NCI-H69 (cell line): Measurements from ENCODE around the gene DOCK3.
"Not testable (repeated sequence)": the region's sequence is repeated elsewhere in the genome, so short reads cannot be mapped to it uniquely, and the experiment has no call there.

Experiments
- DNase-seq: peaks from one replicate; lab custom pipeline; 2025; lab: John Stamatoyannopoulos, UW

Gene DOCK3

DNA sequence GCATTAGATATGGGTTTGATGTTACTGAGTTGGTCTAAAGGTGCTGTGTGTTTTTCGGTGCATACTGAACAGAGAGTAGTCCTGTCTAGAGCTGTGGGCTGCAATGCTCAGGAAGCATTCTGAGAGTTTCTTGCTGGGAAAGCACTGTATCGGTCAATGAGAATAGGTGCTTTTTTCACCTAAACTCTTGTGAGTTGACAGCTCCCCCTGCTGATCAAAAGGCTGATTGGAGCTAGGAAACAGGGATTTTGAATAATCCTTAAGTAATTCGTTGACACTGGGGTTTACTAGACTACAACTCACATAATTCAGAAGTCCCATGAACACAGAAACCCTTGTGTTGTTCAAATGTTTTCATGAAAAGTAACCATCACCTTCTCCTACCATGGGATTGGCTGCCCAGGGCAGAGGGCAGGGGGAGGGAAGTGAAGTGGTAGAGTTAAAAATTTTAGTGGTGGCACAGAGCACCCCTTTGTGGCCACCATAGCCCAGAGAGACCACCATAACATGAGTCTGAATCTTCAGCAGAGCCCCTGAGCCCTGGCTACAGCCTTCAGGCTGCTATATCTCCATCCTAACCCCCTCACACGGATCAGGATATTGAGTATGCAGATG lies 697.3 kb downstream of the DOCK3 start:
- DNase-seq = peak; percentile 64

DNA sequence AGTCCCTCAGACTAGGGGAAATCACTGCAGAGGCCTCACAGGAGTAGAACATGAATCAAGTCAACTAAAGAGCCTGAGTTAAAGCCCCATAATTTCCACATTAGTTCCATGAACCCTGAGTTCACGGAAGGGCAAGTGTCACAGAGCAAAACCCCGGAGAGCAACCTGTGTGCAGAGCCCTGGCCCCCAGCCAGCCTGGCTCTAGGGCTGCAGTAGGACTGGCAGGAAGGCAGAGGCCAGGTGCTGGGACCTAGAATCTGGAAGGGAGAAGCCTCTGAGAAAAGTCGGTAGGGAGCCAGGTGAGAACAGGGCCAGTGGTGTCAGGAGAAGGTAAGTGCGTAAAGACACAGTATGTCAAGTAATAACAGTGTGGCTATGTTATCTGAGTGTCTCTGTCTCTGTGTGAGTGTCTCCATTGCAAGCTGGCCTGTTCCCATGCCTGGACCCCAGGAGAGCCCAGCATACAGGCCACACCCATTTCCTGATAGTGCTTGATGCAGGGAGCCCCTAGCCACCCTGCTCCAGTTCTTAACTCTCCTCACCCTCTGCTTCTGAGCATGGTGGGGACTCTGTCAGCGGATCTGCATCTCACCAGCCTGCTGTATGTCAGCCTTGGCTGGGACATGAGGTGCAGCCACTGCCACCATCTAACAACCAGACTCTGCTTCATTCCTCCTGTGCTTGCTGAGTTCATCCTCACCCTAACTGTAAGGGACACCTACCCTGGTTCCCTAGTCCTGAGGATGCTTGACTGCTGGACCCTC lies 699.1 kb downstream of the DOCK3 start:
- no peak for DNase-seq

DNA sequence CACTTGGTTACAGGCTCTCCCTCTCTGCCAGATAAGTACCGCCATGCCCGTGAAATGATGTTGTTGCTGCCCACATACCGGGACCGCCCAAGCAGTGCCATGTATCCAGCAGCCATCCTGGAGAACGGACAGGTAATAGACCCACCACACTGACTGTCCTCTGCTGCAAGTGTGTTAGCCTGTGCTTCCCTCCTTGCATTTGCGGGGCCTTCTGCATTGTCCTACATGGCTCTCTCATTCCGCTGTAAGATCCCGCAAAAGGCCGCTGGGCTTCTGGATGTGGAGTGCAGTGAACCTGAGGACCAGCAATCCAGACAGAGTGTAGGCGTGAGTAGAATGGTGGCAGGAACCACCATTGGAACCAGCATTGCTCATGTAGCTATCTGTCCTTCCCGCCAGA lies 699.7 kb downstream of the DOCK3 start:
- no peak for DNase-seq

DNA sequence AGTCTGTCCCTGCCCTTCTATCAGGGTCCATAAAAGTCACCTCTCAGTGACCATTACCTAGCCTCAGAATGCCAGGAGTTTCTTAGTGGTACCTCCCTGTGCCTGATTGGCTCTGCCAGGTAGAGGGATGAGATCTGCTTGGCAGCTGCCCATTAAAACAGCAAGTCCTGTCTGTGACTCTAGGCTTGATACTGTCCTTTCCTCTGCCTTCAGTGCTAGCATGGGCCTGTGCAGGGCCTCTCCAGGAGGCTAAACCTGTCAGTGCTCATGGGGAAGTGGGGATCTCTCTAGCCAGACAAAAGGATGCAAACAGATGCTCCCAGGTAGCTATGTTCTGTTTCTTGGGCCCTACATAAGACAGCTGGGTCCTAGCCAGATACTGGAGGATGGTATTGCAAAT lies 700.4 kb downstream of the DOCK3 start:
- DNase-seq = no peak

DNA sequence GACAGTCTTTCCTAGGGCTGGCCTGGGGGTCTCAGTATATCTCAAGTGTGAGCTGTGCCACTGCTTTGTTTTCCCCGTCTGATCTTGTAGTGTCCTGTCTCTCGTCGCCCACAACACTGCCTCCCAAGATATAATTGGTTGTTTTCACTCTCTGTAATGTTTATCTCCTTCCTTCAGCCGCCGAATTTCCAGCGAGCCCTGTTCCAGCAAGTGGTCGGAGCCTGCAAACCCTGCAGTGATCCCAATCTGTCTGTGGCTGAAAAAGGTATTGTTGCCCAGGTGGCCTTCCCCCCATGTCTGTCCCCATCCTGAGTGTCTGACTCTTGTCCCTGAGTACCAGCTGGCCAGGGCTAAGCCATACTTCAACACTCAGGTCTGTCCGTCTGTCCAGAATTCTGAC lies 700.8 kb downstream of the DOCK3 start:
- DNase-seq = no peak

DNA sequence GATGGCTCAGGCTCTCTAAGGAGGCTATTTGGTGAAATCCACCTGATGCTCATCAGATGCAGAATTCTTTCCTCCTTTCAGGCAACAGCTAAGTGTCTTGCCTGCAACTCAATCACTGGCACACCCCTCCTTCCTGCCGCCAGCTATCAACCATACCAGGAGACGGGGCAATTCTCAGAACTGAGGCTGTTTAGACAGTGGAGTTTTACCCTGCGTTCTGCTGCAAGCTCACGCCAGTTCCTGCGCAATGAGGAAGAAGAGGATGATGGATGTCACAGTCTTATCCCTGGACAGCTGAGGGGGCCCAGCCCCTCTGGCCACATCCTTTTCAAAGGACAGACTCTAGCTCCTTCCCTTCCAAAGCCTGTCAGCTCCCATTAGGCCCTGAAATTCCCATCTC lies 703.3 kb downstream of the DOCK3 start:
- no peak for DNase-seq

DNA sequence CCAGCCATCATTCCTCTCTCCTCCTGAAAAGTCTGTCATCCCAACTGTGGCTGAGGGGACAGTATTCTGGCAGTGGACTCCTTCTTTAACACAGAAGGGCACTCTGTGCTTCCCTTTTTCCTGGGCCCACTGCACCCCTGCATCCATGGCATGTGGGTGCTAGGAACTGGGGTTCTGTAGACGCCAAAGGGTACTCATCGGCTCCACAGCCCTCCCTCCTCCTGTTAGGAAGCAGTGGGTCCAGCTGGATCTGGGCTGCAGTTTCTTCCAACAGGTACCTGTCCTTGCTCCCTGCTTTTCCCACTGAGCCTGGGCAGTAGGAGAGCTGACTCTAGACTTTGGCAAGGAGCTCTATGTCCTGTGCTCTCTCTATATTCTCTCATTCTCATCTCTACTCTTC lies 704.0 kb downstream of the DOCK3 start:
- no peak for DNase-seq

DNA sequence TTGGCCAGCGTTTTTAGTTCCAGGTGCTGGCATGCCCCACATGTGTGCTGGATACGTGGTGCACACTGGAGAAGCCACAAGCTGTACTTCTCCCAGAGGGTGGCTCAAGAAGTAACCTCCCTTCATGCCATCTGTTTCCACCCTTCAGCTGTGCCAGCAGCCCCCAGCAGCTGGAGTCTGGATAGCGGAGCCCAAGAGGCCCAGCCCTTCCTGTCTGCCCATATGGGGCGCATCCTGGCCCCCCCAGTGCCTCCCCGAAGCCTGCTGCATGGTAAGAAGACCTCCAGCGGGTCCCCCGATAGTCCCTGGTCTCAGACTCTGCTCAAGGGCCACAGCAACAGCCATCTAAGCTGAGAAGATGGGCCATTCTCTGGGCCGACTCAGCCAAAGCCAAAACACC lies 704.6 kb downstream of the DOCK3 start:
- DNase-seq = peak; percentile 52

DNA sequence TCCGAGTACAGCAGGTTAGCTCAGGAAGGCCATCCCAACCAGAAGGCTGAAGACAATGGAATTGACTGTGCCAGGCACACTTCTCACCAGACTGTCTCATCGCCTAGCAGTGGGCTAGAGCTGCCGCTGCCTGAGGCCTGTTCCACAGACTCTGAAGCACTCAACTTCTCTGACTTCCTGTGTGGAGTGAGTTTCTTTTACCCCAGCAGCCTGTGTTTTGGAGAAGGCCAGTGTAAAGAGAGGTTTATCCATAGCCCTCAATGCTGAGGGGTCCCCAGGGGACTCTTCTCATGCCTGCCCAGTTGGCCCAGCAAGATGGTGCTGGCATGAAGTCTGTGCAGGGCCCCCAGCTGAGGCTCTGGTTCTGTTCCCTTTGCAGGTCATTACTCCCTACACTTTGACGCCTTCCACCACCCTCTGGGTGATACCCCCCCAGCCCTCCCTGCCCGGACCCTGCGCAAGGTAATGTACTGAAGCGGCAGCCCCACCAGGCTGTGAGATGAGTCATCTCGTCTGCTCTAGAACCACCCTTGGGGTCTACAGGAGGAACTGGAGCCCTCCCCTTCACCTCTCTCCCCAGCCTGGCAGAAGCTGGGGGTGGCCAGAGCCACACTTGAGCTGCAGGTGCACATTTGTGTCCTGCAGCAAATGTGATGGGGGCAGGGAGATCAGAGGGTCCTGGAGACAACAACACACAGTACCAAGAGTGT lies 705.2 kb downstream of the DOCK3 start:
- DNase-seq = no peak

DNA sequence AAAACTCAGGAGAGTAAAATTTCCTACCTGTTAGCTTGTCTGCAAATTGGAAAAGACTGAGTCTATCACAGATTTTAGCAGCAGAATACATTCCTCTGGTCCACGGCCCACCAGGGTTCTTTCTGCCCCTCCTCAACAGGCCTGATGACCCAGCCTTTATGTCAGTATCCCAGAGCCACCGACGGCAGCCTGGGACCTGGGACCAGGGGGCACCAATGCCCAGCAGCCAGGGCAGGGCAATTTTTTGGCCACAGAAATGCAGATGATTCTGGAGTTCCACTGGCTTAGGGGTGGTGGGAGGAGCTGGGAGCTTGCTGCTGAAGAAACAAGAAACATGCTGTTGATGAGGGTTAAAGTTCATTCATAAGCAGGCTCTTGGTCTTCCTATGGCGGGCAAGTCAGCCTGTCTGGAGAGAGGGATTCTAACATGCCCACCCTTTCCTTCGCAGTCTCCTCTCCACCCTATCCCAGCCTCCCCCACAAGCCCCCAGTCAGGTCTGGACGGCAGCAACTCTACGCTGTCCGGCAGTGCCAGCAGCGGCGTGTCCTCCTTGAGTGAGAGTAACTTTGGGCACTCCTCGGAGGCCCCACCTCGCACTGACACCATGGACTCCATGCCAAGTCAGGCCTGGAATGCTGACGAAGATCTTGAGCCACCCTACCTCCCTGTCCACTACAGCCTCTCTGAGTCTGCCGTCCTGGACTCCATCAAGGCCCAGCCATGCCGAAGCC lies 706.0 kb downstream of the DOCK3 start:
- DNase-seq = no peak

DNA sequence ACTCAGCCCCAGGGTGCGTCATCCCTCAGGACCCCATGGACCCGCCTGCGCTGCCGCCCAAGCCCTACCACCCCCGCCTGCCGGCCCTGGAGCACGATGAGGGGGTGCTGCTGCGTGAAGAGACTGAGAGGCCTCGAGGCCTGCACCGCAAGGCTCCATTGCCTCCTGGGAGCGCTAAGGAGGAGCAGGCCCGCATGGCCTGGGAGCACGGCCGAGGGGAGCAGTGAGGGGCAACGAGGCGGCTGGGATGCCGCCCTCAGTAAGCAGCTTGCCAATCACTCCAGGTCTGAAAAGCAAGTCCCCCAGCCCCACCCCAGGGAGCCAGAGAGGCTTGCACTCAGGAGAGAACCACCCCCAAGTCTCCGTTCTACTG lies 706.6 kb downstream of the DOCK3 start:
- no peak for DNase-seq

DNA sequence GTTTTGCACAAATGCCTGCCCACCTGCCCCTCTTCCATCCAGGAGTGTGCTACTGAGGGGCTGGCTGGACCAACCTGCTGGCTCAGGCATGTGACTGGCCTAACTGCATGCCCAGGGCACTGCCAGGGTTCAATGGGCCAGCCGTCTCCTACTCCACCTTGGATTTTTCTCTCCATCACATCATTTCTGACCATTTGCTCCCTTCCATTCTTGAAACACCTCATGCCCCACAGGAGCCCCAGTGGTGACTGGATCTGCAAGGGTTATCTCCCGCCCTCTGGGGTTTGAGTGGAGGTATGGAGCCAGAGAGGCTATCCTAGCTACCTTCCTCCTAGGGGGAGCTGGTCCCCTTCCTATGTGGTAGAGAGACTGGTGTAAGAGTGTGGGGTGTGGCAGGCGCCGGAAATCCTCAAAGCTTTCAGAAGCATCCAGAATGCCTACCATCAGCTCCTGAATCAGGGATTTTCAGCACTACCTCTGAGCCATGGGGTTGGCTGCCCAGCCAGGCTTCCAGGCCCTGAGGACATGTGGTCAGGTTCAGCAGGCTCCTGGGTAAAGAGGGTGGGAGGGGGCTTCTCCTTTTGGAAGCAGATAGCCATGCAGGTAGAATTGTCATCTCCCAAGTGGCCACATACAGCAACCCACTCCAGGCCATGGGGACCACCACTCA lies 707.5 kb downstream of the DOCK3 start:
- no peak for DNase-seq

DNA sequence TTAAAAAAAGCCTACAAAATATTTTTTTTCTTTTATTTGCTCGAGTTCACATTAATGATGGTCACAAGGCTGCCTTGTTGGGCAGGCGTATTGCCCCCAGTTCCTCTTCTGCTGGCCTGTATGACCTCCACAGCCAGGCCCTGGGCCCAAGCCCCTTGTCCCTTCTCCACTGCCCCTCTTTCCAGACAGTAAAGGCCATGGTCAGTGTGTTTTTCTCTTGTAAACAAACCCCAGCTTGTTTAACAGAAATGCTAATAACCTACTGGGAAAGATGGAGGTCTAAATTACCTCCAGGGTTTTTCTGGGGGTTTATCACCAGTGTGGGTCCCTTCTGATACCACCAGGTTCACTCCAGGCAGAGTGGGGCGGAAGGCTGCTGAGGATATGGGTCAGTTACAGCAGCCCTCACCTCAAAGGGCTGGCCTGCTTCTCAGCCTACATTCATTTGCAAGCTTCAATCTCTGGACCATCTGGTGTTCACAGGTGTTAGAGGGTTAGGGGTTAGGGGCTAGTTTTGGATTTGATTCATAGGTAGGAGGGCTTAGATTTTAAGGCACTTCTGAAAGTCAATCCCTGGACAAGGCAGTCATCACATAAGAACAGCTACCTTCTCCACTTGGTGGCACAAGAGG lies 708.3 kb downstream of the DOCK3 start:
- peak; percentile 23 for DNase-seq

DNA sequence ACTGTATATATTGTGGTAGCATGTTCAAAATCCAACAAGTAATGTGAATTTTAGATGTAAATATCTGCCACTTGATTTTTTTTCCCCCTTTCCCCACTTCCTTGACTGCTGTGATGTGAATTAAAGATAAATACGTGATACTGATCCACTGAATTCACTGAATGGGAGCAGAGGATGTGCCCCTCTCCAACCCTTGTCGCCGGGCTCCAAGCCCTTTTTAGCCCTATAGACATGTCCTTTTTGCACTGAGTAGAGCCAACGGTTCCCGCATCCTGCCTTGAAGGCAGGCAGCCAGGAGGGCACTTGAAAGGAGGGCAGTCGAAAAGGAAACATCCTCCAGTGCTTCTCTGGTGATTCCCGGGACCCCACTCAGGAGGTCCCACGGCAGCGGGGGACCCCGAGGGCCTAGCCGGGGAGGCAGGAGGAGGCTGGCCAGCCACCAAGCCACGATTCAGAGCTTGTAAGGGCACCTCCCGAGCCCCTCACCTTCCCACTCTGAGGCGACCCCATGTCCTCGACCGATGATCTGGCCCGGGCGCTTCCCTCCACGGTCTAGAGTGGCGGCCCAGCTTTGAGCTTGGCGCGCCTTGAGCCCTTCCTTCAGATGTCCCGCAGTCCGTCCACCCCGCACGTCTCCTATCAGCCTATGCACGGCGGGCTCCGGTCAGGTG lies 709.5 kb downstream of the DOCK3 start:
- DNase-seq = peak; percentile 36

DNA sequence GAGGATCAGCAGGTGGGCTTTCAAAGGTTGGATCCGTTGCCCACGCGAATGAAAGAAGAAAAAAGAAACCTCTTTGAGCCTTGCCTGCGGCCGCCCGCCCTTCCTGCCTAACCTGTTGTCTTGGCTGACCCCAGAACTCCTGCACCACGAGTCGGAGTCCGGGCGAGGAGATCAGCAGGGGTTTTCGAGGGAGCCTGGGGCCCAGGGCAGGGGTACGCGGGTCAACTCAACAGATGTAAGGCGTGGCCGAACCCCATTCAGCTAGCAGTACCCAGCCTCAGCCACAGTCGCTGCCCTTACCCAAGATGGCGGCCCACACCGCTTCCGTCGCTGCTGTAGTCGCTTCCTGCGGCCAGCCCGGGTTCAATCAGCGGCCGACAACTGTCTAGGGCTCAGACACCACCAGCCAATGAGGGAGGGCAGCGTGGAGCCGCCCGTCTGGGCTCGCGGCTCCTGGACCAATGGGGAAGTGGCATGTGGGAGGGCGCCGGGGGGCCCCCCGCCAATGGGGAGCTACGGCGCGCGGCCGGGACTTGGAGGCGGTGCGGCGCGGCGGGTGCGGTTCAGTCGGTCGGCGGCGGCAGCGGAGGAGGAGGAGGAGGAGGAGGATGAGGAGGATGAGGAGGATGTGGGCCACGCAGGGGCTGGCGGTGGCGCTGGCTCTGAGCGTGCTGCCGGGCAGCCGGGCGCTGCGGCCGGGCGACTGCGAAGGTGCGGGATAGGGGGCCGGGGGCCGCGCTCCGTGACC lies 710.2 kb downstream of the DOCK3 start, which contains the start of gene MANF:
Gene MANF (plus strand): TSS at position 566 of the 748 bp plus-strand sequence. CDS start 52 bp downstream, at position 618.
- DNase-seq = peak; percentile 96

DNA sequence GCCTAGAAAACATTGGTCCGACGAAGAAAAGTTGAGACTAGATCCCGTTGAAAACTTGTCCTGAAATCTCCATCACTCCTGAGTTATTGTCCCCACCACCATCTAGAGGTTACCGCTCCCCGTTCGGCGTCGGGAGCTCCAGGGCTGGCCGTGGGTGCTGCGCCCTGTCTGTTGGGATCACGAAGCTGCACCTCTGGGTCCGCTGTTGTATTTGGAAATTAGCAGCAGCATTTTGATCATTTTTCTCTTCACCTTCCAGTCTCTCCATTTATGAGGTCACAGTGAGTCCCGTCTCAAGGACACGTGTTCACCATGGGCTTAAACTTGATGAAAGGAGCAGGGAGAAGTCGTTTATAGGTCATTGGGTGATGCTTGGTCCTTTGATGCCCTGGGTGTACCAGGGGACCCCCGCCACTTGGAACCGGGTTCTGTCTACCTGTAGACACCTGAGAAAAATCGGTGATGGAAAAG lies 710.9 kb downstream of the DOCK3 start:
- DNase-seq = no peak

DNA sequence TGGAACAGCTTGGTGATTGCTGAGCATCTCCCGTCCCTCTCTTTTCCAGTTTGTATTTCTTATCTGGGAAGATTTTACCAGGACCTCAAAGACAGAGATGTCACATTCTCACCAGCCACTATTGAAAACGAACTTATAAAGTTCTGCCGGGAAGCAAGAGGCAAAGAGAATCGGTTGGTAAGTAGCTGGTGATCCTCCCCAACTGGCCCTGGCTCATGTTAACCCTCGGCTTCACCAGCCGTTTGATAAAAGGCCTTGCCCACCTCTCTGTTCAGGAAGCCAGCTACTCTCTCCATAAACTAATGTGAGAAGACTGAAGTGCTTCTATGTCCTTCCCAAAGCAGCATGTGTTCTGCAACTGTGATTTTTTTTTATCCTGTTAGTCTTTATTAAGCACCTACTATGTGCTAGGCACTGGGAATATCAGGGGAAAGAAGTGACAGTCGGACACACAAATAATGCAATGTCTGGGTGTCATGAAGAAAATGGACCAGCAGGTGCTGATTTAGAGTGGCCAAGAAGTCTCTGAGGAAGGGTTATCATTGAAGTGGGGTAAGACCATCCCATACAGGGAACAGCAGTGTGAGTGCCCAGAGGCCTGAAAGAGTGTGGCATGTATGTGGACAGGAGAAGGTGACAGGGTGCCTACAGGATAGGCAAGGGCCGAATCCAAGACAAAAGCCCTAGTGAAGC lies 711.6 kb downstream of the DOCK3 start:
- DNase-seq = no peak

DNA sequence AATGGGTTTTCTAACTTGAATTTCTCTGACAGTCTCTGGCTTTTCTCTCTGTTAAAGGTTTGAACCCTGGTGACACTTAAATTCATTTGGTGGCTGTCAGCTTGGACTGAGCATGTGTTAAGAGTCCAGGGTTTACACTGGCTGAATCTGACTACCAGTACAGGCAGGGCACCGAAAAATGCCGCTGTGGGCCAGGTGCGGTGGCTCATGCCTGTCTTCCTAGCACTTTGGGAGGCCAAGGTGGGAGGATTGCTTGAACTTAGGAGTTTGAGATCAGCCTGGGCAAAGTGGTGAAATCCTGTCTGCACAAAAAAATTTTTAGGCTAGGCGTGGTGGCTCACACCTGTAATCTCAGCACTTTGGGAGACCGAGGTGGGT lies 712.1 kb downstream of the DOCK3 start:
- DNase-seq = no peak

DNA sequence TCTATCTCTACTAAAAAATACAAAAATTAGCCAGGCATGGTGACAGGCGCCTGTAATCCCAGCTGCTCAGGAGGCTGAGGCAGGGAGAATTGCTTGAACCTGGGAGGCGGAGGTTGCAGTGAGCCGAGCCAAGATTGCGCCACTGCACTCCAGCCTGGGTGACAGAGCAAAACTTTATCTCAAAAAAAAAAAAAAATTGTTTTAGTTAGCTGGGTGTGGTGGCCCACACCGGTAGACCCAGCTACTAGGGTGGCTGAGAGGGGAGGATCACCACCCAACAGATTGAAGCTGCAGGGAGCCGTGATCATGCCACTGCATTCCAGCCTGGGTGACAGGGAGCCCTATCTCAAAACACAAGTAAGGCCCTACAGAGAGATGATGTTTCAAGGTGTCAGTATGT lies 712.6 kb downstream of the DOCK3 start:
- DNase-seq = not testable (repeated sequence)
